ENCODE measurements around the gene PACRG.

PACRG gene

DNA sequence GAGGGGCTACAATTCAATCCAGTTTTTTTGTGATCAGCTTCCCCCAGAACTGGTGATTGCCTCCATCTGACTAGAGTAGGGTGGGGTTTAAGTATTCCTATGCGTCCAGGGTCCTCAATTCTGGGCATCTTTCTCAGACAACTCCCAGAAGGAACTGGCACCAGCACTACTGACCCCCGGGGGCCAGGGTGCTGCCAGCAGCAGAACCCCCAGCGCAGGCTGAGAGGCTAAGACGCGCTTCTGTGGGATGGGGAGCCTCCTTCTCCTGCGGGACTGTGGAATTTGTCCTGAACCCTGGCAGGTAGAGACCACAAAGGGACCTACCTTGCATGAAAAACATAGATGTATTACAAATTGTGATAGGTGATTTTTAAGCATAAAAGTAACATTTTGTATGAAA is 124.4 kb downstream of the PACRG start:
- DNase-seq (ENCODE audit: low spot score) = no peak
- H3K4me1 ChIP-seq (ENCODE audit: insufficient read depth, poor library complexity, severe bottlenecking) = peaks cover 7% of the 10 kb centered on the region
- ATAC-seq (ENCODE audit: low read depth) = no peak
- no peaks in the 10 kb centered on the region for H3K36me3 ChIP-seq (ENCODE audit: low read depth)
- no peak overlapping the region for H3K4me3 ChIP-seq (ENCODE audit: severe bottlenecking)
- H3K27ac ChIP-seq (ENCODE audit: poor library complexity, severe bottlenecking) = no peak overlapping the region
- H3K27me3 ChIP-seq (ENCODE audit: insufficient read depth, poor library complexity, severe bottlenecking) = no peaks in the 10 kb centered on the region
- TF ChIP-seq CTCF (IDR thresholded peaks at IDR 0.05; ENCODE audit: poor library complexity, severe bottlenecking) = no peak
- no peaks in the 10 kb centered on the region for H3K9me3 ChIP-seq (ENCODE audit: severe bottlenecking)

GRCh38 chr6:162852840-162853577 is 125.2 kb downstream of the PACRG start:
- no peak for DNase-seq (ENCODE audit: low spot score)
- TF ChIP-seq CTCF (IDR thresholded peaks at IDR 0.05; ENCODE audit: poor library complexity, severe bottlenecking) = no peak
- Histone ChIP-seq H3K4me3 (ENCODE audit: severe bottlenecking) (no peak overlapping the region), H3K27me3 (ENCODE audit: insufficient read depth, poor library complexity, severe bottlenecking) (no peaks in the 10 kb centered on the region), H3K9me3 (ENCODE audit: severe bottlenecking) (no peaks in the 10 kb centered on the region), H3K36me3 (ENCODE audit: low read depth) (no peaks in the 10 kb centered on the region), H3K4me1 (ENCODE audit: insufficient read depth, poor library complexity, severe bottlenecking) (peaks cover 8% of the 10 kb centered on the region), H3K27ac (ENCODE audit: poor library complexity, severe bottlenecking) (no peak overlapping the region)
- ATAC-seq (ENCODE audit: low read depth) = no peak

DNA sequence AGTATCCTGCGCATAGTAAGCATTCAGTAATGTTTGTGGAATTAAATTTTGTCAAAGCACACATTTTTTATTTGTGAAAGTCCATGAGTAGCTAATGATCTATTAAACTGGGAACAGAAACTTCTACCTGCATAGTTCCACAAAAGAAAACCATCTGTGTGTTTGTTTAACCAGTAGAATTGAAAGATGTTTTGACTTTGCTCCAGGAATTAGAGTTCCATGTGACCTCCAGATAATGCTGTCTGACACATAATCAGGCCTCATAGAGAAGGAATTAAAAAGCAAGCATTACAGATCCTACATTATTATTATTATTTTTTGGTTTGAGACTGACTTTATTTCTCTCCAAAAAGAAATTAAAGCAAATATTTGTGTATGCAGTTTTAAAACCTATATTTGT is 126.5 kb downstream of the PACRG start:
- no peaks in the 10 kb centered on the region for H3K36me3 ChIP-seq (ENCODE audit: low read depth)
- no peak overlapping the region for H3K27ac ChIP-seq (ENCODE audit: poor library complexity, severe bottlenecking)
- H3K4me1 ChIP-seq (ENCODE audit: insufficient read depth, poor library complexity, severe bottlenecking) = peaks cover 8% of the 10 kb centered on the region
- no peaks in the 10 kb centered on the region for H3K9me3 ChIP-seq (ENCODE audit: severe bottlenecking)
- TF ChIP-seq CTCF (IDR thresholded peaks at IDR 0.05; ENCODE audit: poor library complexity, severe bottlenecking) = no peak
- no peak overlapping the region for H3K4me3 ChIP-seq (ENCODE audit: severe bottlenecking)
- DNase-seq (ENCODE audit: low spot score) (no peak), ATAC-seq (ENCODE audit: low read depth) (no peak)
- H3K27me3 ChIP-seq (ENCODE audit: insufficient read depth, poor library complexity, severe bottlenecking) = no peaks in the 10 kb centered on the region

- no peak overlapping the region for H3K27ac ChIP-seq (ENCODE audit: poor library complexity, severe bottlenecking)
- no peaks in the 10 kb centered on the region for H3K27me3 ChIP-seq (ENCODE audit: insufficient read depth, poor library complexity, severe bottlenecking)
- no peak overlapping the region for H3K4me3 ChIP-seq (ENCODE audit: severe bottlenecking)
- no peaks in the 10 kb centered on the region for H3K36me3 ChIP-seq (ENCODE audit: low read depth)
- DNase-seq (ENCODE audit: low spot score) (no peak), ATAC-seq (ENCODE audit: low read depth) (no peak)
- TF ChIP-seq CTCF (IDR thresholded peaks at IDR 0.05; ENCODE audit: poor library complexity, severe bottlenecking) = no peak
- no peaks in the 10 kb centered on the region for H3K9me3 ChIP-seq (ENCODE audit: severe bottlenecking)
- H3K4me1 ChIP-seq (ENCODE audit: insufficient read depth, poor library complexity, severe bottlenecking) = peaks cover 8% of the 10 kb centered on the region
Observed at GRCh38 chr6:162854734-162855191, 127.0 kb downstream of the PACRG start.

GRCh38 chr6:162856885-162857284 is 129.1 kb downstream of the PACRG start:
- peak; percentile 74 for TF ChIP-seq CTCF (IDR thresholded peaks at IDR 0.05; ENCODE audit: poor library complexity, severe bottlenecking)
- no peaks in the 10 kb centered on the region for H3K36me3 ChIP-seq (ENCODE audit: low read depth)
- no peaks in the 10 kb centered on the region for H3K9me3 ChIP-seq (ENCODE audit: severe bottlenecking)
- H3K27me3 ChIP-seq (ENCODE audit: insufficient read depth, poor library complexity, severe bottlenecking) = no peaks in the 10 kb centered on the region
- H3K4me3 ChIP-seq (ENCODE audit: severe bottlenecking) = no peak overlapping the region
- no peak overlapping the region for H3K27ac ChIP-seq (ENCODE audit: poor library complexity, severe bottlenecking)
- H3K4me1 ChIP-seq (ENCODE audit: insufficient read depth, poor library complexity, severe bottlenecking) = peaks cover 8% of the 10 kb centered on the region
- ATAC-seq (ENCODE audit: low read depth) (peak; percentile 95), DNase-seq (ENCODE audit: low spot score) (no peak)
